Sigmoid colon (tissue), 7 donors: ENCODE data around the gene HES3. TPM values are rescaled to one million over a fixed set of nuclear protein-coding genes. Genes with fewer than 3 reads are reported as not detected.

Source experiments
- DNase-seq: peaks from one replicate; pipeline ENCODE4 v3.0.0-alpha.2; 2019
- H3K27ac ChIP-seq, 4 donors: fragments of 200-600 bp; sonication (generic); one replicate each; pipeline ENCODE4 v1.5.1; 2016 to 2019; ENCODE audit warnings: mild to moderate bottlenecking in 1 of 4
- H3K27me3 ChIP-seq, 3 donors: fragments of 200-600 bp; sonication (generic); one replicate each; pipeline ENCODE4 v1.5.1; 2019; ENCODE audit warnings: mild to moderate bottlenecking in 1 of 3
- H3K36me3 ChIP-seq, 4 donors: fragments of 200-600 bp; sonication (generic); one replicate each; pipeline ENCODE4 v1.5.1; 2016 to 2019
- H3K4me1 ChIP-seq, 4 donors: fragments of 200-600 bp; sonication (generic); one replicate each; pipeline ENCODE4 v1.5.1; 2017 to 2019
- H3K4me3 ChIP-seq, 4 donors: fragments of 200-600 bp; sonication (generic); one replicate each; pipeline ENCODE4 v1.5.1; 2017 to 2019; ENCODE audit warnings: mild to moderate bottlenecking in 2 of 4, moderate library complexity in 1 of 4
- H3K9me3 ChIP-seq, 4 donors: fragments of 200-600 bp in 3 of 4; sonication (generic) in 3 of 4; one replicate each; pipeline versions ENCODE4 v1.5.1 to v1.6.1; 2013 to 2019
- CTCF ChIP-seq, 4 experiments: fragments of 450-650 bp in 3 of 4; fragments of 200-600 bp in 1 of 4; IDR thresholded peaks; one replicate each; pipeline ENCODE4 v1.5.1; 2016 to 2019; ENCODE audit warnings: antibody characterized with exemption in 4 of 4, mild to moderate bottlenecking in 3 of 4, moderate library complexity in 2 of 4
- EP300 ChIP-seq, 4 donors: sonication (generic); formaldehyde crosslinking; IDR thresholded peaks; one replicate each; pipeline ENCODE4 v1.6.1; 2017; ENCODE audit warnings: antibody characterized with exemption in 4 of 4
- POLR2A ChIP-seq, 2 donors: fragments of 450-650 bp; IDR thresholded peaks; one replicate each; pipeline ENCODE4 v1.6.1; 2016; ENCODE audit warnings: antibody characterized with exemption in 2 of 2, mild to moderate bottlenecking in 2 of 2, moderate library complexity in 2 of 2
- POLR2AphosphoS5 ChIP-seq, 4 donors: sonication (generic); formaldehyde crosslinking; IDR thresholded peaks; one replicate each; pipeline ENCODE4 v1.6.1; 2017; ENCODE audit warnings: antibody characterized with exemption in 4 of 4
- WGBS, 2 donors: extraction: QIAGEN DNeasy Blood & Tissue Kit; methylation state at CpG; one replicate each; pipeline ENCODE4 v1.1.7; 2013; 5-methylcytosine and 5-hydroxymethylcytosine counted together
- intact Hi-C: fragments of 100-400 bp; cut with DNase I; formaldehyde crosslinking; loops from one replicate; pipeline ENCODE4 v1.15.1; 2023
- polyA plus RNA-seq, 3 donors: library from polyadenylated mRNA; stranded (reverse); fragments of 200-250 nt; gene quantifications; one replicate each; pipeline ENCODE4 v1.2.3, GENCODE V29; 2013
- total RNA-seq, 4 donors: library from RNA; depleted of rRNA; stranded (reverse); fragments of >200 nt; gene quantifications; one replicate each; pipeline ENCODE4 v1.1.0, GENCODE V29; 2016
- donor health status: healthy with polysubstance abuse.
- donor health status: Bipolar disorder and iron deficiency.
- donor health status: healthy.

The HES3 gene
- total and polyA plus RNA-seq, 7 donors: not detected

DNA sequence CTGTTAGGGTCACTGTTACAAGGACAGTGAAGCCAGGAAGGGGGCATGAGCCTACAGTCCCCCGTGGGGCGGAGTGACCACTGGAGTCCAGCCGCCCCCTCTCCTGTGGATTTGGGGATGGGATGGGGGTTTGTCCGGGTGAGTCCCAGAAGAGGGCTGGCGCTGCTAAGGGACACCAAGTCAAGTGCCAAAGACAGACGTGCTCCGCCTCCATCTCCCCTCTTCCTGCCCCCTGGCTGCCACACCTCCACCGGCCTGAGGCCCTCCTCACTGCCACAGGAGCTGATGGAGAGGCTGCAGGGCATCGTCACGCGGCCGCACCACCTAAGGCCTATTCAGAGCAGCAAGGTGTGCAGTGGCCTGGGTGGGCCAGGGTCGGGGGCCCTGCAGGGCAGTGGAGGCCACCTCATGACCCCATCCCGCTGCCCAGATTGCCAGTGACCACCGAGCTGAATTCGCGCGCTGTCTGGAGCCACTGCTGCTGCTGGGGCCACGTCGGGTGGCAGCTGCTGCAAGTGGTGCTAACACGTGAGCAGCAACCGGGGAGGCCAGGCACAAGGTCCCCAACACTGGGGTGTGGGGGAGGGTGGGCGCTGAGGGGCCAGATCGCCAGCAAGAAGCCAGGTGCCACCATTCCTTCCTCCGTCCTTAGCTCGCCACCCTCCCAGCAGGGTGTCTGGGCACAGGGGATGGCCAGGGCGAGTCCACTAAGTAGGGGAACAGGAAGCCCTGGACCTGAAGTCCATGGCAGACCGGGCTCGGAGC is 33.2 kb upstream of the HES3 start:
- no peak for TF ChIP-seq EP300 (IDR thresholded peaks at IDR 0.05)
- TF ChIP-seq CTCF (IDR thresholded peaks at IDR 0.05): no peak
- TF ChIP-seq POLR2AphosphoS5 (IDR thresholded peaks at IDR 0.05): no peak
- no peak for TF ChIP-seq POLR2A (IDR thresholded peaks at IDR 0.05)
- Histone ChIP-seq H3K36me3 (peaks cover 0 to 13% (median 0%) of the 10 kb centered on the region in 4 donors), H3K27ac (no peak overlapping the region), H3K4me1 (peaks cover 0 to 38% (median 29%) of the 10 kb centered on the region in 4 donors), H3K4me3 (no peak overlapping the region), H3K9me3 (no peaks in the 10 kb centered on the region), H3K27me3 (no peaks in the 10 kb centered on the region)
- intact Hi-C loops: no loop called here
- 95 to 96% methylated on average over 29 of the region's 29 CpGs for WGBS, 2 donors
- DNase-seq: no peak

DNA sequence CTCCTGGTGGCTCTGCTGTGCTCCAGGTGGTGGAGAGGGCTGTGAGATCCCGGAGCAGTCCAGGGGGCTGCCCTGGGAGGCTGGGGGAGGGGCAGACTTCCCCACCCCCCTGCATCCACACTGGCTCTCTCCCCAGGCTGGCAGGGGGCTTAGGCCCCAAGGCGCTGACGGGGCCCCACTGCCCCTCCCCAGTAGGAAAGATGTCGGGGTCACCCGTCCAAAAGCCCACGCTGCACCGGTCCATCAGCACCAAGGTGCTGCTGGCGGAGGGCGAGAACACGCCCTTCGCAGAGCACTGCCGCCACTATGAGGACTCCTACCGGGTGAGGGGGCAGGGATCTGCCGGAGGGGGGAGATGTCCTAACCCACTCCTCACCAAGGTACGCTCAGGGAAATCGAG is 32.2 kb upstream of the HES3 start:
- Histone ChIP-seq H3K9me3 (no peaks in the 10 kb centered on the region), H3K27ac (no peak overlapping the region), H3K36me3 (peaks cover 0 to 18% (median 0%) of the 10 kb centered on the region in 4 donors), H3K4me1 (peaks cover 0 to 29% (median 19%) of the 10 kb centered on the region in 4 donors), H3K4me3 (no peak overlapping the region), H3K27me3 (no peaks in the 10 kb centered on the region)
- TF ChIP-seq POLR2A (IDR thresholded peaks at IDR 0.05): no peak
- TF ChIP-seq POLR2AphosphoS5 (IDR thresholded peaks at IDR 0.05): no peak
- no peak for TF ChIP-seq EP300 (IDR thresholded peaks at IDR 0.05)
- no peak for TF ChIP-seq CTCF (IDR thresholded peaks at IDR 0.05)
- DNase-seq: no peak
- 92% methylated on average over 16 of the region's 16 CpGs for WGBS, 2 donors
- intact Hi-C loops: no loop called here

DNA sequence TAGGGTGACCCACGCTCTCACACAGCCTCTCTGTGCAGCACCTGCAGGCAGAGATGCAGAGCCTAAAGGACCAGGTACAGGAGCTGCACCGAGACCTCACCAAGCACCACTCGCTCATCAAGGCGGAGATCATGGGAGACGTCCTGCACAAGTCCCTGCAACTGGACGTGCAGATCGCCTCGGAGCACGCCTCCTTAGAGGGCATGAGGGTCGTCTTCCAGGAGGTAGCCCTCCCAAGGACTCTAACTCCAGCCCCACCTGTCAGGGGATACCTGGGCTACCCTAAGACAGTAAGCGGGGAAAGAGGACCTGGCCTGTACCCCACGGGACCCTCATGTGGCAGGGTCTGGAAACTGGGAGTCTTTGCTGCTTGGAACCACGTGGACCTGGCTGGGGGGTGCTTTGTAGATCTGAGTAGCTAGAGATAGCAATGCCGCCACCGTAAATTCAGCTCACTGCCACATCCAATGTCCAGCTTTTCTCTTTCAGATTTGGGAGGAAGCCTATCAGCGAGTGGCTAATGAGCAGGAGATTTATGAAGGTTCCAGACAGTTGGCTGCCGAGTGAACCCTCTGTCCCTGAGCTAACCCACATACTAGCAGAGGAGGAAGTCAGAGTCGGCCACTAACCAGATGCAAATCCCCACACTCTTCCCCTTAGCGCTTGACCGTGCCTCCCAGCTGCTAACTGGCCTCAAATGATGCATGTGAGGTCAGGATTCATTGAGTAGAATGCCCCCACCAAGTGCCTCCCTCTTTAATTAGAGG is 31.6 kb upstream of the HES3 start:
- Histone ChIP-seq H3K36me3 (peaks cover 0 to 18% (median 0%) of the 10 kb centered on the region in 4 donors), H3K4me3 (no peak overlapping the region)
- intact Hi-C loops: no loop called here

More for the DNA sequence above, 31.6 kb upstream of the HES3 start:
- DNase-seq: no peak
- 71 to 88% methylated on average over 20 of the region's 20 CpGs for WGBS, 2 donors
- TF ChIP-seq EP300 (IDR thresholded peaks at IDR 0.05): no peak
- no peak for TF ChIP-seq POLR2AphosphoS5 (IDR thresholded peaks at IDR 0.05)
- TF ChIP-seq POLR2A (IDR thresholded peaks at IDR 0.05): no peak
- no peak for TF ChIP-seq CTCF (IDR thresholded peaks at IDR 0.05)
- Histone ChIP-seq H3K27me3 (no peaks in the 10 kb centered on the region), H3K4me1 (peaks cover 0 to 22% (median 13%) of the 10 kb centered on the region in 4 donors), H3K27ac (no peak overlapping the region), H3K9me3 (no peaks in the 10 kb centered on the region)
